Measurements from ENCODE around the gene SURF6. TPM values are rescaled to one million over a fixed set of nuclear protein-coding genes. Genes with fewer than 3 reads are reported as not detected.

Gene SURF6
- total RNA-seq, 4 donors from 2014 or later: 2.9 to 19.3 (median 17.2) TPM

GRCh38 chr9:133282464-133283238, 53.3 kb downstream of the SURF6 start:
- no peaks in the 10 kb centered on the region for H3K4me1 ChIP-seq
- no peak overlapping the region for H3K4me3 ChIP-seq
- H3K27ac ChIP-seq: no peak overlapping the region
- DNase-seq: no peak
- no peaks in the 10 kb centered on the region for H3K9me3 ChIP-seq
- intact Hi-C loops (cut with DNase I; ENCODE audit: low total_unique reads): no loop called here
- no peaks in the 10 kb centered on the region for H3K36me3 ChIP-seq
- H3K27me3 ChIP-seq: no peaks in the 10 kb centered on the region
- no peak for TF ChIP-seq POLR2A (IDR thresholded peaks at IDR 0.05)
- TF ChIP-seq, protein P1, sequence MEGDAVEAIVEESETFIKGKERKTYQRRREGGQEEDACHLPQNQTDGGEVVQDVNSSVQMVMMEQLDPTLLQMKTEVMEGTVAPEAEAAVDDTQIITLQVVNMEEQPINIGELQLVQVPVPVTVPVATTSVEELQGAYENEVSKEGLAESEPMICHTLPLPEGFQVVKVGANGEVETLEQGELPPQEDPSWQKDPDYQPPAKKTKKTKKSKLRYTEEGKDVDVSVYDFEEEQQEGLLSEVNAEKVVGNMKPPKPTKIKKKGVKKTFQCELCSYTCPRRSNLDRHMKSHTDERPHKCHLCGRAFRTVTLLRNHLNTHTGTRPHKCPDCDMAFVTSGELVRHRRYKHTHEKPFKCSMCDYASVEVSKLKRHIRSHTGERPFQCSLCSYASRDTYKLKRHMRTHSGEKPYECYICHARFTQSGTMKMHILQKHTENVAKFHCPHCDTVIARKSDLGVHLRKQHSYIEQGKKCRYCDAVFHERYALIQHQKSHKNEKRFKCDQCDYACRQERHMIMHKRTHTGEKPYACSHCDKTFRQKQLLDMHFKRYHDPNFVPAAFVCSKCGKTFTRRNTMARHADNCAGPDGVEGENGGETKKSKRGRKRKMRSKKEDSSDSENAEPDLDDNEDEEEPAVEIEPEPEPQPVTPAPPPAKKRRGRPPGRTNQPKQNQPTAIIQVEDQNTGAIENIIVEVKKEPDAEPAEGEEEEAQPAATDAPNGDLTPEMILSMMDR (IDR thresholded peaks at IDR 0.05): no peak

- H3K36me3 ChIP-seq: no peaks in the 10 kb centered on the region
- H3K4me1 ChIP-seq: no peaks in the 10 kb centered on the region
- DNase-seq: no peak
- no peak overlapping the region for H3K4me3 ChIP-seq
- TF ChIP-seq, protein P1 (IDR thresholded peaks at IDR 0.05): no peak
- no peak for TF ChIP-seq POLR2A (IDR thresholded peaks at IDR 0.05)
- H3K27me3 ChIP-seq: no peaks in the 10 kb centered on the region
- no peak overlapping the region for H3K27ac ChIP-seq
- no peaks in the 10 kb centered on the region for H3K9me3 ChIP-seq
- intact Hi-C loops (cut with DNase I; ENCODE audit: low total_unique reads): no loop called here
These were observed 55.6 kb downstream of the SURF6 start for GRCh38 chr9:133280392-133280791.

Small RNA genes lying within 50 kb of the gene (small RNA-seq; reads per million reads assigned to genes)
- gene RF00019: not detected
- not detected for gene SNORD24
- not detected for gene SNORD36A
- not detected for gene SNORD36B
- gene SNORD36C: not detected

Other genes with a start within 250 kb of the SURF6 start
- gene RALGDS, start 214.9 kb downstream of the SURF6 start, total RNA-seq: 10 to 100 TPM; 14.1 to 67.9 (median 30.3) TPM
- gene GBGT1, start 172.3 kb downstream of the SURF6 start, total RNA-seq: 10 to 100 TPM in 2 of 4 donors, 1 to 10 TPM in 2; 3.5 to 28.5 (median 9.8) TPM
- gene OBP2B, start 126.9 kb downstream of the SURF6 start, total RNA-seq: not detected
- gene ABO, start 61.0 kb downstream of the SURF6 start, total RNA-seq: 1 to 10 TPM in 1 of 4 donors, under 1 TPM in 3; 0.29 to 6.1 (median 0.59) TPM
- 10 to 100 TPM in 3 of 4 donors, 1 to 10 TPM in 1; 10.0 to 41.0 (median 30.9) TPM for gene MED22, start 11.9 kb upstream of the SURF6 start, total RNA-seq
- gene RPL7A, start 12.0 kb upstream of the SURF6 start, total RNA-seq: 1,000 to 10,000 TPM; 1,745 to 3,005 (median 2,502) TPM
- gene SURF1, start 20.3 kb upstream of the SURF6 start, total RNA-seq: 10 to 100 TPM; 13.0 to 34.7 (median 24.4) TPM
- 10 to 100 TPM in 1 of 4 donors, 1 to 10 TPM in 1, under 1 TPM in 1, not detected in 1; 0.51 to 15.3 (median 5.9) TPM for gene SURF2, start 20.4 kb upstream of the SURF6 start, total RNA-seq
- 100 to 1,000 TPM in 2 of 4 donors, 10 to 100 TPM in 2; 74.7 to 262 (median 108) TPM for gene SURF4, start 39.9 kb upstream of the SURF6 start, total RNA-seq
- gene STKLD1, start 40.2 kb upstream of the SURF6 start, total RNA-seq: 1 to 10 TPM in 2 of 4 donors, under 1 TPM in 1, not detected in 1; 0.88 to 1.7 (median 1.5) TPM
- 10 to 100 TPM in 3 of 4 donors, 1 to 10 TPM in 1; 6.4 to 25.0 (median 20.2) TPM for gene REXO4, start 81.8 kb upstream of the SURF6 start, total RNA-seq
- 1 to 10 TPM in 3 of 4 donors, not detected in 1; 1.8 to 4.9 (median 3.8) TPM for gene ADAMTS13, start 86.2 kb upstream of the SURF6 start, total RNA-seq
- 10 to 100 TPM in 1 of 4 donors, 1 to 10 TPM in 3; 2.3 to 21.6 (median 5.2) TPM for gene CACFD1, start 123.8 kb upstream of the SURF6 start, total RNA-seq
- 10 to 100 TPM in 1 of 4 donors, 1 to 10 TPM in 1, under 1 TPM in 2; 0.26 to 11.5 (median 2.1) TPM for gene SLC2A6, start 142.9 kb upstream of the SURF6 start, total RNA-seq
- not detected for gene MYMK, start 188.8 kb upstream of the SURF6 start, total RNA-seq
- gene ADAMTSL2, start 198.5 kb upstream of the SURF6 start, total RNA-seq: 1 to 10 TPM in 2 of 4 donors, under 1 TPM in 1, not detected in 1; 0.26 to 3.0 (median 2.4) TPM